HG03432 (cell line): Measurements from ENCODE around the gene RRH.

Experiments used
- ATAC-seq: cut with Tn5 transposase; IDR thresholded peaks from one replicate; pipeline ENCODE4 v1.9.1; 2021; ENCODE audit warnings: mild to moderate bottlenecking, moderate library complexity; ENCODE audit not compliant: unreplicated experiment

Gene RRH

GRCh38 chr4:109879636-109880314, 52.0 kb downstream of the RRH start:
- no peak for ATAC-seq

GRCh38 chr4:109886303-109886702, 58.5 kb downstream of the RRH start:
- no peak for ATAC-seq

- ATAC-seq, result no peak
Measured at GRCh38 chr4:109887071-109887470, 59.3 kb downstream of the RRH start.

- no peak for ATAC-seq
Measured at GRCh38 chr4:109890076-109890475, 62.3 kb downstream of the RRH start.
